ENCODE measurements around the gene GSTM5.

DNA sequence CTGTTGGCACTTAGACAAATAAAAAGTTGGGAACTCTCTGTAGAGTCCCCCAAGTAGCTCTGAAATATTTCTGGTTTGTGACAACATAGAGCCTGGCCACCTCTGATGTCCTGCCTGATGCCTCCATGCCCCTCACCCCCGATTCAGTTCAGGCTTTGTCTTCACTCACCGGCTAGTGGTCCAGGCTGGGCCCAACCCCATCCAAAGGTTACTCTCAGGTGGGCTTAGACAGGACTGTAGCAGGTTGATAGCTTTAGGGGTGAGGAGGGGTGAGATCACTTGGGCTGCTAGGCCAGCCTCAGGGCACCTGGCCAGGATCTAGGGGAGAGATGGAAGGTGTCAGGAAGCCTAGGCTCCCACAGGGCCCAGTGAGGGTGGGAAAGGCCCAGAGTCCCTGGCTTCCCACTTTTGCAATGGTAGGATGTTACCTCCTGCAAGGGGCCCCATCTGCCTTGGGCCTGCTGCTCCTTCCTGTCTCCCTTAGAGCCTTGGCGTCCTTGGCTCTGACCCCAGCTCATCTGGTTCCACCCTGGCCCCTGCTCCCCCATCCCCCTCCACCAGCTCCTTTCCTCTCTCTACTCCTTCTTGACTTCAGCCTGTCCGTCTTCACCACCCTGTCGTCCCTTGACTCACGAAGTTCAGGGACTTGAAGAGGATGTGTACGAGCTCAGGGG is 44.9 kb downstream of the GSTM5 start:
- TF ChIP-seq, protein P1, sequence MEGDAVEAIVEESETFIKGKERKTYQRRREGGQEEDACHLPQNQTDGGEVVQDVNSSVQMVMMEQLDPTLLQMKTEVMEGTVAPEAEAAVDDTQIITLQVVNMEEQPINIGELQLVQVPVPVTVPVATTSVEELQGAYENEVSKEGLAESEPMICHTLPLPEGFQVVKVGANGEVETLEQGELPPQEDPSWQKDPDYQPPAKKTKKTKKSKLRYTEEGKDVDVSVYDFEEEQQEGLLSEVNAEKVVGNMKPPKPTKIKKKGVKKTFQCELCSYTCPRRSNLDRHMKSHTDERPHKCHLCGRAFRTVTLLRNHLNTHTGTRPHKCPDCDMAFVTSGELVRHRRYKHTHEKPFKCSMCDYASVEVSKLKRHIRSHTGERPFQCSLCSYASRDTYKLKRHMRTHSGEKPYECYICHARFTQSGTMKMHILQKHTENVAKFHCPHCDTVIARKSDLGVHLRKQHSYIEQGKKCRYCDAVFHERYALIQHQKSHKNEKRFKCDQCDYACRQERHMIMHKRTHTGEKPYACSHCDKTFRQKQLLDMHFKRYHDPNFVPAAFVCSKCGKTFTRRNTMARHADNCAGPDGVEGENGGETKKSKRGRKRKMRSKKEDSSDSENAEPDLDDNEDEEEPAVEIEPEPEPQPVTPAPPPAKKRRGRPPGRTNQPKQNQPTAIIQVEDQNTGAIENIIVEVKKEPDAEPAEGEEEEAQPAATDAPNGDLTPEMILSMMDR (IDR thresholded peaks at IDR 0.05): no peak
- no peak for TF ChIP-seq POLR2A (IDR thresholded peaks at IDR 0.05)

Data from Peyer's patch (tissue), 4 donors.